Measurements from ENCODE around the gene EBI3. TPM values are rescaled to one million over a fixed set of nuclear protein-coding genes. Genes with fewer than 3 reads are reported as not detected.

The EBI3 gene
- total and polyA plus RNA-seq, 2 of the 13 experiments (the other 11 are each of a cell fraction or from before 2014, with no cell fraction given): 3.4 TPM; not detected in 1

DNA sequence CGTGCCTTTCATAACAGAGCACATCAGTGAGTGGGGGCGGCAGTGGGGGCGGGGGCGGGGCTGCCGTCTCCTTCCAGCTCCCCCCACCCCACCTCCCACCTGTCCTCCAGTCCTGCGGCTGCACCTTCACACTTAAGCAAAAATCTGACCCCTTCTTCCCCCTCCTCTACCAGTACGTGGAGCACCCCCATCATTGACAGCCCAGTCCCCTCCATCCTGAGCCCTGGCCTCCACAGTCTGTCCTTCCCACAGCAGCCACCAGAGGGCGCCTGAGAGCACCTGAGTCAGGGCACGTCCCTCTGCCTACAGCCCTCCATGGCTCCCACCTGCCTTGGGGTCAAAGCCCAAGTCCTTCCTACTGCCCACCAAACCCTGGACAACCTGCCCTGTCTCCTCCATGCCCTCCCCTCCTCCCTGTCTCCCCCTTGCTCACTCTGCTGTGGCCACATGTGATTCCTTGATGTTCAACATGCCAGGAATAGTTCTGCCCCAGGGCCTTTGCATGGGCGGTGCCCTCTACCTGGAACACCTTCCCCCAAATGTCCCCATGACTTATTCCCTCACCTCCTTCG lies 4.0 kb downstream of the EBI3 start (continued):
- TF ChIP-seq, protein P1, sequence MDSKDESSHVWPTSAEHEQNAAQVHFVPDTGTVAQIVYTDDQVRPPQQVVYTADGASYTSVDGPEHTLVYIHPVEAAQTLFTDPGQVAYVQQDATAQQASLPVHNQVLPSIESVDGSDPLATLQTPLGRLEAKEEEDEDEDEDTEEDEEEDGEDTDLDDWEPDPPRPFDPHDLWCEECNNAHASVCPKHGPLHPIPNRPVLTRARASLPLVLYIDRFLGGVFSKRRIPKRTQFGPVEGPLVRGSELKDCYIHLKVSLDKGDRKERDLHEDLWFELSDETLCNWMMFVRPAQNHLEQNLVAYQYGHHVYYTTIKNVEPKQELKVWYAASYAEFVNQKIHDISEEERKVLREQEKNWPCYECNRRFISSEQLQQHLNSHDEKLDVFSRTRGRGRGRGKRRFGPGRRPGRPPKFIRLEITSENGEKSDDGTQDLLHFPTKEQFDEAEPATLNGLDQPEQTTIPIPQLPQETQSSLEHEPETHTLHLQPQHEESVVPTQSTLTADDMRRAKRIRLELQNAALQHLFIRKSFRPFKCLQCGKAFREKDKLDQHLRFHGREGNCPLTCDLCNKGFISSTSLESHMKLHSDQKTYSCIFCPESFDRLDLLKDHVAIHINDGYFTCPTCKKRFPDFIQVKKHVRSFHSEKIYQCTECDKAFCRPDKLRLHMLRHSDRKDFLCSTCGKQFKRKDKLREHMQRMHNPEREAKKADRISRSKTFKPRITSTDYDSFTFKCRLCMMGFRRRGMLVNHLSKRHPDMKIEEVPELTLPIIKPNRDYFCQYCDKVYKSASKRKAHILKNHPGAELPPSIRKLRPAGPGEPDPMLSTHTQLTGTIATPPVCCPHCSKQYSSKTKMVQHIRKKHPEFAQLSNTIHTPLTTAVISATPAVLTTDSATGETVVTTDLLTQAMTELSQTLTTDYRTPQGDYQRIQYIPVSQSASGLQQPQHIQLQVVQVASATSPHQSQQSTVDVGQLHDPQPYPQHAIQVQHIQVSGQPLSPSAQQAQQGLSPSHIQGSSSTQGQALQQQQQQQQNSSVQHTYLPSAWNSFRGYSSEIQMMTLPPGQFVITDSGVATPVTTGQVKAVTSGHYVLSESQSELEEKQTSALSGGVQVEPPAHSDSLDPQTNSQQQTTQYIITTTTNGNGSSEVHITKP (CRISPR knock-in tag; IDR thresholded peaks at IDR 0.05; ENCODE audit: low read depth): no peak
- TF ChIP-seq, protein P2, sequence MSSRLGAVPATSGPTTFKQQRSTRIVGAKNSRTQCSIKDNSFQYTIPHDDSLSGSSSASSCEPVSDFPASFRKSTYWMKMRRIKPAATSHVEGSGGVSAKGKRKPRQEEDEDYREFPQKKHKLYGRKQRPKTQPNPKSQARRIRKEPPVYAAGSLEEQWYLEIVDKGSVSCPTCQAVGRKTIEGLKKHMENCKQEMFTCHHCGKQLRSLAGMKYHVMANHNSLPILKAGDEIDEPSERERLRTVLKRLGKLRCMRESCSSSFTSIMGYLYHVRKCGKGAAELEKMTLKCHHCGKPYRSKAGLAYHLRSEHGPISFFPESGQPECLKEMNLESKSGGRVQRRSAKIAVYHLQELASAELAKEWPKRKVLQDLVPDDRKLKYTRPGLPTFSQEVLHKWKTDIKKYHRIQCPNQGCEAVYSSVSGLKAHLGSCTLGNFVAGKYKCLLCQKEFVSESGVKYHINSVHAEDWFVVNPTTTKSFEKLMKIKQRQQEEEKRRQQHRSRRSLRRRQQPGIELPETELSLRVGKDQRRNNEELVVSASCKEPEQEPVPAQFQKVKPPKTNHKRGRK (CRISPR knock-in tag; IDR thresholded peaks at IDR 0.05): no peak
- TF ChIP-seq, protein P3, sequence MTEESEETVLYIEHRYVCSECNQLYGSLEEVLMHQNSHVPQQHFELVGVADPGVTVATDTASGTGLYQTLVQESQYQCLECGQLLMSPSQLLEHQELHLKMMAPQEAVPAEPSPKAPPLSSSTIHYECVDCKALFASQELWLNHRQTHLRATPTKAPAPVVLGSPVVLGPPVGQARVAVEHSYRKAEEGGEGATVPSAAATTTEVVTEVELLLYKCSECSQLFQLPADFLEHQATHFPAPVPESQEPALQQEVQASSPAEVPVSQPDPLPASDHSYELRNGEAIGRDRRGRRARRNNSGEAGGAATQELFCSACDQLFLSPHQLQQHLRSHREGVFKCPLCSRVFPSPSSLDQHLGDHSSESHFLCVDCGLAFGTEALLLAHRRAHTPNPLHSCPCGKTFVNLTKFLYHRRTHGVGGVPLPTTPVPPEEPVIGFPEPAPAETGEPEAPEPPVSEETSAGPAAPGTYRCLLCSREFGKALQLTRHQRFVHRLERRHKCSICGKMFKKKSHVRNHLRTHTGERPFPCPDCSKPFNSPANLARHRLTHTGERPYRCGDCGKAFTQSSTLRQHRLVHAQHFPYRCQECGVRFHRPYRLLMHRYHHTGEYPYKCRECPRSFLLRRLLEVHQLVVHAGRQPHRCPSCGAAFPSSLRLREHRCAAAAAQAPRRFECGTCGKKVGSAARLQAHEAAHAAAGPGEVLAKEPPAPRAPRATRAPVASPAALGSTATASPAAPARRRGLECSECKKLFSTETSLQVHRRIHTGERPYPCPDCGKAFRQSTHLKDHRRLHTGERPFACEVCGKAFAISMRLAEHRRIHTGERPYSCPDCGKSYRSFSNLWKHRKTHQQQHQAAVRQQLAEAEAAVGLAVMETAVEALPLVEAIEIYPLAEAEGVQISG (CRISPR knock-in tag; IDR thresholded peaks at IDR 0.05): peak; percentile 55; the same call in 1 of the 2 replicates
- TF ChIP-seq NFATC3 (CRISPR knock-in tag; IDR thresholded peaks at IDR 0.05) (no peak), ZNF7 (CRISPR knock-in tag; IDR thresholded peaks at IDR 0.05) (no peak), ZNF788 (CRISPR knock-in tag; IDR thresholded peaks at IDR 0.05; ENCODE audit: borderline replicate concordance) (no peak; the same call in 1 of the 2 replicates), ZNF792 (CRISPR knock-in tag; IDR thresholded peaks at IDR 0.05) (no peak), BRD4 (CRISPR knock-in tag; IDR thresholded peaks at IDR 0.05) (no peak), MAZ (IDR thresholded peaks at IDR 0.05; ENCODE audit: borderline replicate concordance, low read depth, low read length) (peak; percentile 56; the same call in 1 of the 2 replicates), MAZ (CRISPR knock-in tag; IDR thresholded peaks at IDR 0.05; ENCODE audit: low read depth) (no peak), ZNF879 (CRISPR knock-in tag; IDR thresholded peaks at IDR 0.05) (no peak), ZNF724P (CRISPR knock-in tag; IDR thresholded peaks at IDR 0.05; ENCODE audit: borderline replicate concordance) (no peak), ZNF678 (CRISPR knock-in tag; IDR thresholded peaks at IDR 0.05) (no peak), ZFYVE20 (CRISPR knock-in tag; IDR thresholded peaks at IDR 0.05; ENCODE audit: borderline replicate concordance, low read depth) (no peak), HNRNPK (IDR thresholded peaks at IDR 0.05; ENCODE audit: low read depth, low read length, poor library complexity, severe bottlenecking) (no peak), HOXA7 (CRISPR knock-in tag; IDR thresholded peaks at IDR 0.05) (peak; percentile 61), ZNF263 (CRISPR knock-in tag; IDR thresholded peaks at IDR 0.05) (0 out of 2 replicates have a peak, but pooled peaks have one; percentile 36), IRX3 (CRISPR knock-in tag; IDR thresholded peaks at IDR 0.05; ENCODE audit: borderline replicate concordance, low read depth) (no peak)
- TF ChIP-seq, protein P4, sequence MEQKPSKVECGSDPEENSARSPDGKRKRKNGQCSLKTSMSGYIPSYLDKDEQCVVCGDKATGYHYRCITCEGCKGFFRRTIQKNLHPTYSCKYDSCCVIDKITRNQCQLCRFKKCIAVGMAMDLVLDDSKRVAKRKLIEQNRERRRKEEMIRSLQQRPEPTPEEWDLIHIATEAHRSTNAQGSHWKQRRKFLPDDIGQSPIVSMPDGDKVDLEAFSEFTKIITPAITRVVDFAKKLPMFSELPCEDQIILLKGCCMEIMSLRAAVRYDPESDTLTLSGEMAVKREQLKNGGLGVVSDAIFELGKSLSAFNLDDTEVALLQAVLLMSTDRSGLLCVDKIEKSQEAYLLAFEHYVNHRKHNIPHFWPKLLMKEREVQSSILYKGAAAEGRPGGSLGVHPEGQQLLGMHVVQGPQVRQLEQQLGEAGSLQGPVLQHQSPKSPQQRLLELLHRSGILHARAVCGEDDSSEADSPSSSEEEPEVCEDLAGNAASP (CRISPR knock-in tag; IDR thresholded peaks at IDR 0.05; ENCODE audit: borderline replicate concordance): peak; percentile 29; the same call in 1 of the 2 replicates
